ENCODE results near the gene ALK. TPM values are rescaled to one million over a fixed set of nuclear protein-coding genes. Genes with fewer than 3 reads are reported as not detected.

The ALK gene
- total and polyA plus RNA-seq, 2 donors (not counting 1 experiment from before 2014, with no cell fraction given): not detected

GRCh38 chr2:29201979-29202378 is 719.4 kb downstream of the ALK start:
- 93% methylated on average over 5 of the region's 5 CpGs for WGBS (ENCODE audit: insufficient coverage)
- DNase-seq: no peak
- intact Hi-C loops (cut with micrococcal nuclease): no loop called here

More at GRCh38 chr2:29201979-29202378, 719.4 kb downstream of the ALK start:
- H3K36me3 ChIP-seq (replicated peaks in 1 of 2; ENCODE audit: control extremely low read depth in 1 of 2, control insufficient read depth in 1 of 2, extremely low read depth in 1 of 2, insufficient read depth in 2 of 2, low read length in 1 of 2): no peaks in the 10 kb centered on the region
- no peaks in the 10 kb centered on the region for H3K4me1 ChIP-seq (ENCODE audit: control insufficient read depth in 2 of 2, insufficient read depth in 2 of 2, low read length in 2 of 2)
- ChIA-PET POLR2A (no interaction called here), CTCF (interaction anchor here (1.1 to 5.1 kb wide), 2 partner anchors 243 to 246 kb away, joined by 3 to 20 read pairs; no protein-coding TSS in a partner anchor)
- H3K4me3 Mint-ChIP-seq: no peak overlapping the region
- H3K9me3 ChIP-seq (ENCODE audit: control extremely low read depth in 1 of 3, control insufficient read depth in 2 of 3, insufficient read depth in 1 of 3, low read length in 2 of 3): no peaks in the 10 kb centered on the region
- no peaks in the 10 kb centered on the region for H3K27me3 Mint-ChIP-seq
- H3K79me2 ChIP-seq (ENCODE audit: control insufficient read depth, insufficient read depth, low read length): no peaks in the 10 kb centered on the region
- H3K4me2 ChIP-seq (replicated peaks; ENCODE audit: low read depth, low read length, poor library complexity, severe bottlenecking): no peak overlapping the region
- H3K27ac ChIP-seq (ENCODE audit: low read length in 2 of 2): no peak overlapping the region
- H4K20me1 ChIP-seq (ENCODE audit: control insufficient read depth, insufficient read depth, low read length, poor library complexity, severe bottlenecking): no peaks in the 10 kb centered on the region
- ATAC-seq (ENCODE audit: low read depth): no peak
- no peak overlapping the region for H3K4me3 ChIP-seq (ENCODE audit: control extremely low read depth in 1 of 5, extremely low read depth in 1 of 5, insufficient read depth in 1 of 5, low read depth in 2 of 5, low read length in 4 of 5)
- no peaks in the 10 kb centered on the region for H3K27me3 ChIP-seq (replicated peaks in 1 of 4; ENCODE audit: control extremely low read depth in 1 of 4, control insufficient read depth in 3 of 4, insufficient read depth in 4 of 4, low read length in 3 of 4)
- TF ChIP-seq, protein P1, sequence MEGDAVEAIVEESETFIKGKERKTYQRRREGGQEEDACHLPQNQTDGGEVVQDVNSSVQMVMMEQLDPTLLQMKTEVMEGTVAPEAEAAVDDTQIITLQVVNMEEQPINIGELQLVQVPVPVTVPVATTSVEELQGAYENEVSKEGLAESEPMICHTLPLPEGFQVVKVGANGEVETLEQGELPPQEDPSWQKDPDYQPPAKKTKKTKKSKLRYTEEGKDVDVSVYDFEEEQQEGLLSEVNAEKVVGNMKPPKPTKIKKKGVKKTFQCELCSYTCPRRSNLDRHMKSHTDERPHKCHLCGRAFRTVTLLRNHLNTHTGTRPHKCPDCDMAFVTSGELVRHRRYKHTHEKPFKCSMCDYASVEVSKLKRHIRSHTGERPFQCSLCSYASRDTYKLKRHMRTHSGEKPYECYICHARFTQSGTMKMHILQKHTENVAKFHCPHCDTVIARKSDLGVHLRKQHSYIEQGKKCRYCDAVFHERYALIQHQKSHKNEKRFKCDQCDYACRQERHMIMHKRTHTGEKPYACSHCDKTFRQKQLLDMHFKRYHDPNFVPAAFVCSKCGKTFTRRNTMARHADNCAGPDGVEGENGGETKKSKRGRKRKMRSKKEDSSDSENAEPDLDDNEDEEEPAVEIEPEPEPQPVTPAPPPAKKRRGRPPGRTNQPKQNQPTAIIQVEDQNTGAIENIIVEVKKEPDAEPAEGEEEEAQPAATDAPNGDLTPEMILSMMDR (IDR thresholded peaks at IDR 0.05): no peak
- TF ChIP-seq EZH2 (IDR thresholded peaks at IDR 0.05; ENCODE audit: borderline replicate concordance, insufficient read depth, low read depth, low read length, poor library complexity, severe bottlenecking): no peak
- no peaks in the 10 kb centered on the region for H3K9me3 Mint-ChIP-seq (ENCODE audit: insufficient read depth)
- H3K4me1 Mint-ChIP-seq: no peaks in the 10 kb centered on the region
- H3K9ac ChIP-seq (ENCODE audit: low read length): no peak overlapping the region
- H2AFZ ChIP-seq (ENCODE audit: insufficient read depth, low read depth, low read length, poor library complexity, severe bottlenecking): no peak overlapping the region
- H3K27ac Mint-ChIP-seq: no peak overlapping the region
